EL (cell line): ENCODE data around the gene SAXO2.
"Not testable (repeated sequence)": the region's sequence is repeated elsewhere in the genome, so short reads cannot be mapped to it uniquely, and the experiment has no call there.

Experiments
- DNase-seq: peaks from one replicate; pipeline ENCODE4 v3.0.0-alpha.2; 2016

Gene SAXO2

DNA sequence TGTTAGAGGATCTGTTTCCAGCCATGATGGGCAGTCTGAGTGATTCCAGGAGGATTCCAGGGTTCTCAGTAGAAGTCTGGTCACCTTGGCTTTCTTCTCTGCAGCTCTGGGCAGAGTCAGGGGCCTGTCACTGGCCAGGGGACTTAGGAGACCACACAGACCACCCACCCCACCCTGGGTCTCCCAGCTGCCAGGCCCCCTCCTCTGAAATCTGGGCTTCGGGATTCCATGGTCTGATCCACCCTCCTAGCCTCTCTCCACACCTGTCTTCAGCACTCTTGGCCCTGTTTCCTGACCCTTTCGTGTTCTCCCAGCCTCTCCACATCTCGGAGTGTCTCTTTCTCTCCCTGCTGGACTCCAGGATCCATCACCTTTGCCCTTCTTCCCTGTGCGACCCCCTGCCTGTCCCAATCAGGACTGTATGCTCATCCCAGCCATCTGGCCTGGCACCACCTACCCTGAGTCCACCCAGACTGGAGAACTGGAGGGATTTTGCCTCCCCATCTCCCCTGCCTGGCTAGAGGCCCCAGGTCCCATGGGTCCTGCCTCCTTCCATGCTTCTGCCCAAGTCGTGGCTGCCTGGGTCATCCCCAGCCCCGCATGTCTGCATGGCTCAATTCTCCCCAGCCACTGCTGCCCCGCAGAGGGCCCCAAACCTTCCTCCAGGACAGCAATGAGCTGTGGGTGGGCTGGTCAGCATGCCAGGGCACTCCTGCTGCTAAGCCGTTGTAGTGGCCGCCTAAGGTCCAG, 52.3 kb downstream of the SAXO2 start:
- DNase-seq, result no peak

DNA sequence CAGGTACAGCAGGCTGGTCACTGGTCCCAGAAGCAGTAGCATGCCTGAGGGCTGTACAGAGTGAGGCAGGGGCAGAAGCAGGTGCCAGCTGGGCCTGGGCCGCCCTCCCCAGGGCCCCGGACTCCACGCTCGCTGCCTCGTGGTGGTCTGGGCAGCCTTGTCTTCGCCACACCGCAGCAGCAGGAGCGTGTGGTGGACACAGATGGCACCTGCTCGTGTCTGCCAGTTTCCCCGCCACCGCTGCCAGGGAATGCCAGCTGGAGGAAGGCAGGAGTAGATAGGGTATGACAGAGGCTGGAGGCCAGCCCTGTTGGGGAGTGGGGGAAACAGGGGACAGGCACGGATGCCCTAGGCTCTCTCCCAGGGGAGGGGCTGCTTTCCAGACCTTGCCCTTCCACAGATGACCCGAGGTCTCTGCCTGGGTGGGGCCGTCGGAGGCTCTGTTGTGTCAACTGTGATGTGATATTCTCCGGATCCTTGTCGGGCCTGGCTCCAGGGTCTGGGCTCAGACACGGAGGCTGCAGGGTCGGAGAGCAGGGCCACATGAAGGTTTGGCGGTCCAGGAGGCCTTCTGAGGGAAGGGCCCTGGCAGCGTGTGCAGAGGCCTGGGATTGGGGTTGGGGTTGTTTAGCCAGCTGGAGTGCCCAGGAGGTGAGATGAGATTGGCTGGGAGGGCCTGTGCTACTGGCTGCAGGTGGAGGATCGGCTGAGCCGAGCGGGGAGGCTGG, 53.1 kb downstream of the SAXO2 start:
- no peak for DNase-seq

DNA sequence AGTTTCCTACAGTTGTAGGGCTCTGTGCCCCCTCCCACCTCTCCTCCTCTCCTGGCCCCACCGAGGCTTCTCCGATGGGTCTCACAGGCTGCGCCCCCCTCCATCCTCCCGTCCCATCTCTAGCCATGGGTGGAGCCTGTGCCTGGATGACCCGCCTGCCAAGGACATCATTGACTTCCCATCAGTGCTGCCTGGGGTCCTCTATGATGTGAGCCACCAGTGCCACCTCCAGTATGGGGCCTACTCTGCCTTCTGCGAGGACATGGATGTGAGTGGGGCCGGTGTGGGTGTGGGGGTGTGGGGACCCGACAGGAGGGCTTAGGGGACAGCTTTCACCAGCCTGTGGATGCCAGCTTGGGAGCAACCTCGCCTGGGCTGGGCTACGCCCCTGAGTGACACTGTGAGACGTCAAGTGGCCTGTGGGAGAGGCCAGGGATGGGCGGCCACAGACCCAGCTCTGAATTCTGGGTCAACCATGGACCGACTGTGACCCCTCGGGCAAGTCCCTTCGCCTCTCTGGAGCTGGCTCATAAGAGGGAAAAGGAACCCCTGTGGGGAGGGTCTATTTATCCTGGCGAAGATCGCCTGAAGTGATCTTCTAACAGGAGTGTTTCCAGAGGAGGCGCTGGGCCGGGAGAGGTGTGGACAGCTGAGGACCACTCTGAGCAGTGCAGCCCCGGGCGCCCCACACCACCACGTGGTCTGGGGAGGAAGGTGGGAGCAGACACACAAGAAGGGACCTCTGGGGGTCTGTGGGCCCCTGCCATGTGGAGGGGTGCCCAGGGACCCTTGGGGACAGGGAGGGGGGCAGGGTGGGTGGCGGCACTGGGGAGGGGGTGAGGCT, 53.9 kb downstream of the SAXO2 start:
- DNase-seq, result not testable (repeated sequence)

DNA sequence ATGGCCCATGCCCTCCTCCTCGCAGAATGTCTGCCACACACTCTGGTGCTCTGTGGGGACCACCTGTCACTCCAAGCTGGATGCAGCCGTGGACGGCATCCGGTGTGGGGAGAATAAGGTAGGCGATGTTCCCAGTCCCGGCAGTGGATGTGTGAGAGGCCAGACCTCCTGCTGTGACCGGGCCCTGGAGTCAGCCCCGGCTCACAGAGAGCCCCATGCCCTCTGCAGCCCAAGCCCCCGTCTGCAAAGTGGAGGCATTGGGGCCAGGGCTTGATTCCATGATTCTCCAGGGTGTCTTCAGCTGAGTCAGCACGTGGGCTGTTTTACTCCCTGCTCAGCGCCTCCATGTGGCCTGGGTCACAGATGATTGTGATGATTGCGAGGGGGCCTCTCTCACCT, 54.5 kb downstream of the SAXO2 start:
- DNase-seq, result no peak

DNA sequence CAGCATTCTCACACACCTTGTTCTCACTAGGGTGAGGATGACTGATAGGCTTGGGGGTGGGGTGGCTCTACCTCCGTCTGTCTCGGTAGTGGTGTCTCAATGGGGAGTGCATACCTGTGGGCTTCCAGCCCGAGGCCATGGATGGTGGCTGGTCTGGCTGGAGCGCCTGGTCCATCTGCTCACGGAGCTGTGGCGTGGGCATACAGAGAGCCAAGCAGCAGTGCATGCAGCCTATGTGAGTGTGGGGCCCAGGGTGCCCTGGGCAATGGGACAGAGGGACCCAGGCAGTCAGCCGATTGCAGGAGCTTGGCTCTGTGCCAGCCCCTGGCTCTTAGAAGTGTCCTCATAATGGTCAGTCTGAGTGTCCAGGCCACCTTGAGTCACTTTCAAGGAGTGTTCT, 54.9 kb downstream of the SAXO2 start:
- not testable (repeated sequence) for DNase-seq

DNA sequence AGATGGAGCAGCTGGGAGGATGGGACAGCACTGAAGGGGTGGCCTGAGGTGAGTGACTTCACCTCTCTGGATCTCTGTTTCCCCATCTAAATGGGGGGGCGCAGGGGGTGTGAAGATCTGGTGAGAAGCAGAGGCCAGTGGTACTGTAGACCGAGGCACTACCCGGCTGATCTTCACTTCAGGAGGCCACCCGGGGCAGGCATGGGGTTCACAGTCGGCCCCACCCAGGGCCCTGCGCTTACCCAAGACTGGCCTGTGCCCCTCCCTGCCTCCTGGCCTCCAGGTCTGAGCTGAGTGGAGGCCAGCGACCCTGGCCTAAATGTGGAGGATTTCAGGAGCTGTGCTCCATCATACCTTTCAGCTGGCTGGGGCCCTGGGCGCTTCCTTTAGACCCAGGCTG, 55.7 kb downstream of the SAXO2 start:
- DNase-seq, result not testable (repeated sequence)

DNA sequence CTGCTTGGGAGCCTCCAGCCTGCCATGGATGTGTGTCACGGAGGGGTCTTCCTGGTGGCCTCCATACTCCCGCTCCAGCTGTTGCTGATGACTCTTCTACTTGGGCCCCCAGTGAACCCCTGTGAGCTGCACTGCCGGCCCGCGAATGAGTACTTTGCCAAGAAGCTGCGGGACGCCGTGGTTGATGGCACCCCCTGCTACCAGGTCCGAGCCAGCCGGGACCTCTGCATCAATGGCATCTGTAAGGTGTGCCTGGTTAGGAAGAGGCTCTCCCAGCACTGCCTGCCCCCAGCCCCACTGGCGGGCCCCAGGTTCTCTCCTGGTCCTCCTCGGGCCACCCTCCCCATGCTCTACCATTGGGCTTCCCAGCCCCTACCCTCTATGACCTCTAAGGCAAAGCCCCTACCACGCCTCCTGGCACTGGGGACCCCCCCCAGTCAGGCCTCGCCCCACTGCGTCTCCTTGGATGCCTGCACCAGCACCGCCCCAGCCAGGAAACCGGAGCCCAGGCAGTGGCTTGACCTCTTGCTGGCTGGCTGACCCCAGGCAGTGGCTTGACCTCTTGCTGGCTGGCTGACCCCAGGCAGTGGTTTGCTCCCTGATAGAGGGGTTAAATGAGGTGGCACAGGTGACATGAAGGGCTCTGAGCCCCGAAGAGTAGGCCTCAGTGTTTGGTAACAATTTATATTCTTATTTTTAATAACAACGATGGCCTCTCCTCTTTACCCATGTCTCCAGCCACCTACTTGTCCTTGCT, 57.1 kb downstream of the SAXO2 start:
- not testable (repeated sequence) for DNase-seq

DNA sequence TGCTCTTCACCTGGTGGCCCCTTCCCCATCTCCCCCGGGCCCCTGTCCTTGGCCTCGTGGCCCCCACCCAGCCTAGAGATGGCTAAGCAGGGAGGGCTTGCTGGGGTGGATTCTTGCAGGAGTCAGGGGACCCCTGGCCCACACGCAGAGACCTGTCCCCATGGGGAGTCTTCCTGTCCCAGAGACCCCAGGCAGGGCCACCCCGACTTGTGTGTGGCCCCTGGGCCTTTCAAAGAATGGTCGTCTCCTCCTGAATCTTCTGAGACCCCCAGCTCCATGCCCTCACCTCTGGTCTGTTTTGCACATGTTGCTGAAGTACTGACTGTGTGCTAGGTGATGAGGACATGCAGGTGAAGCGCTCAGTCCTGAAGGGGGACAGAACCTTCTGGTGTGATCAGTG, 58.2 kb downstream of the SAXO2 start:
- not testable (repeated sequence) for DNase-seq

DNA sequence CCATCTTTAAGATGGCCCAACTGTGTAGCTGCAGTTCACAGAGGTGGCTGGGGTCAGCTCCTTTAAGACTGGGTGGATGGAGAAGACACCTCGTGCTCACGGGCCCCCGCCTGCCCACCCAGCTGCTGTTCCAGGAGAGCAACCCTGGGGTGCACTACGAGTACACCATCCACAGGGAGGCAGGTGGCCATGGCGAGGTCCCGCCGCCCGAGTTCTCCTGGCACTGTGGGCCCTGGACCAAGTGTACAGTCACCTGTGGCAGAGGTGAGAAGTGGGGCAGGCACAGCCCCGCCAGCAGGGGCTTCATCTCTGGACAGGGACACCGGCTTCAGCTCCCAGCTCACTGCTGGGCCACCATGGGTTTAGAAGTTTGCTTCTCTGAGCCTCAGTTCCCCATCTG, 59.9 kb downstream of the SAXO2 start:
- DNase-seq, result not testable (repeated sequence)

DNA sequence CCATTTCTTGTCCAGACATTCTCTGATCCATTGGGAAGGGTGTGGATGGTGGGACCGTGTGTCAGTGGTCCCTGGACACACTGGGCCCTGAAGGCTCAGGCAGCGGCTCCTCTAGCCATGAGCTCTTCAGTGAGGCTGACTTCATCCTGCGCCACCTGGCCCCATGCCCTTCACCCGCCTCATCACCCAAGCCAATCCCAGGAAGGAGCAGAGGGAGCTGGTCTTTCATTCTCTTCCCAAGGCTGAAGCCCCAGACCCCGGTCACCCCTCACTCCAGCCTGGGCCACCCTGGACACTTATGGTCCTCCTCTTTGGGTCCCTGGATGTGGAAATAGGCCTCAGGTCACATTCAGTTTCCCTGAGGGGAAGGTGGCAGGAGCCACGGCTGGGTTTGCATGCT, 62.2 kb downstream of the SAXO2 start:
- not testable (repeated sequence) for DNase-seq

DNA sequence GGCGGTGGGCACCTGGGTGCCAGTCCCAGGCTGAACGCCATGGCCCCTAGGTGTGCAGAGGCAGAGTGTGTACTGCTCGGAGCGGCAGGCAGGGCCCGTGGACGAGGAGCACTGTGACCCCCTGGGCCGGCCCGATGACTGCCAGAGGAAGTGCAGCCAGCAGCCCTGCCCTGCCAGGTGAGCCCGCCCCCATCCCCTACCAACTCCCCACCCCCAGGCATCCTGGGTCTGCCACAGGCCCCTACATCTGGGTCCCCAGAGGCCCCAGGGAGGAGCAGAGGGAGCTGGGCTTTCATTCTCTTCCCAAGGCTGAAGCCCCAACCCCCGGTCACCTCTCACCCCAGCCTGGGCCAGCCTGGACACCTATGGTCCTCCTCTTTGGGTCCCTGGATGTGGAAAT, 63.0 kb downstream of the SAXO2 start:
- not testable (repeated sequence) for DNase-seq

DNA sequence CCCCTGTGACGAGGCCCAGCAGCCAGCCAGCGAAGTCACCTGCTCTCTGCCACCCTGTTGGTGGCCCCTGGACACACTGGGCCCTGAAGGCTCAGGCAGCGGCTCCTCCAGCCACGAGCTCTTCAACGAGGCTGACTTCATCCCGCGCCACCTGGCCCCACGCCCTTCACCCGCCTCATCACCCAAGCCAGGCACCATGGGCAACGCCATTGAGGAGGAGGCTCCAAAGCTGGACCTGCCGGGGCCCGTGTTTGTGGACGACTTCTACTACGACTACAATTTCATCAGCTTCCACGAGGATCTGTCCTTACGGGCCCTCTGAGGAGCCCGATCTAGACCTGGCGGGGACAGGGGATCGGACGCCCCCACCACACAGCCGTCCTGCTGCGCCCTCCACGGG, 64.3 kb downstream of the SAXO2 start:
- not testable (repeated sequence) for DNase-seq

DNA sequence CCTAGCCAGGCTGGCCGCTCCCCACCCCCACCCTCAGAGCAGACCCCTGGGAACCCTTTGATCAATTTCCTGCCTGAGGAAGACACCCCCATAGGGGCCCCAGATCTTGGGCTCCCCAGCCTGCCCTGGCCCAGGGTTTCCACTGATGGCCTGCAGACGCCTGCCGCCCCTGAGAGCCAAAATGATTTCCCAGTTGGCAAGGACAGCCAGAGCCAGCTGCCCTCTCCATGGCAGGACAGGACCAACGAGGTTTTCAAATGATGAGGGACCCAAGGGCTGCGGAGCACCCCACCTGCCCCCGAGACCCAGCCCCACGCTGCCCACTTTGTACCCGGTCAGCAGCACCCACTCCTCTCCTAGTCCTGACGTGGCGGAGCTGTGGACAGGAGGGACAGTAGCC, 64.8 kb downstream of the SAXO2 start:
- not testable (repeated sequence) for DNase-seq

DNA sequence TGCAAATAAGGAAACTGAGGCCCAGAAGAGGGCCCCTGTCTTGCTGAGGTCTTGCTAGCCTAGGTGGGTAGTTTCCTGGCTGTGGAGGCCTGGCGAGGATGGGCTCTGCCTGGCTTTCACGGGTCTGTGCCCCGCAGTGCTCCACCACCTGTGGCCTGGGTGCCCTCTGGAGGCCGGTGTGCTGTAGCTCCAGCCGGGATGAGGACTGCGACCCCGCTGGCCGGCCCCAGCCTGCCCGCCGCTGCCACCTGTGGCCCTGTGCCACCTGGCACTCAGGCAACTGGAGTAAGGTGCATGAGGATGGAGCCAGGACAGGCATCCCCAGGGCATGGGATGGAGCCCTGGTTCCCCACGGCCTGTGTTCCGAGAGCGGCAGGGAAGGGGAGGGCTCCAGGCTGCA, 66.4 kb downstream of the SAXO2 start:
- DNase-seq, result not testable (repeated sequence)

DNA sequence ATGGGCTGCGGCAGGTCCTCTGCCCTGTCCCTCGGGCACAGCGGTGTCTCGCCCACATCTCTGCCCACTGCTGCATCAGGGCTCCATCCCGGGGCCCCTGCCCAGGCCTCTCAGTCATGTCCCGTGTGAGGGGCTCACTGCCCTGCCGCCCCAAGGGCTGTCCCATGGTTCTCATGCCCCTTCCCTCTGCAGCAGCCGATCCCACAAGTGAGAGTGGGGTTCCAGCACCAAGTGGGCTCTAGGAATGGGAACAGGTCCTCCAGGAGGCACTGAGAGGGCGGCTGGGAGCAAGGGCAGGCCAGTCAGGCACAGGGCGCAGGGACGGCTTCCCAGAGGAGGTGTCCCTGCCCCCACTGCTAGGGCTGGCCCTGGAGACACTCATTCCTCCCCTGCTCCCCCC, 68.3 kb downstream of the SAXO2 start:
- not testable (repeated sequence) for DNase-seq

DNA sequence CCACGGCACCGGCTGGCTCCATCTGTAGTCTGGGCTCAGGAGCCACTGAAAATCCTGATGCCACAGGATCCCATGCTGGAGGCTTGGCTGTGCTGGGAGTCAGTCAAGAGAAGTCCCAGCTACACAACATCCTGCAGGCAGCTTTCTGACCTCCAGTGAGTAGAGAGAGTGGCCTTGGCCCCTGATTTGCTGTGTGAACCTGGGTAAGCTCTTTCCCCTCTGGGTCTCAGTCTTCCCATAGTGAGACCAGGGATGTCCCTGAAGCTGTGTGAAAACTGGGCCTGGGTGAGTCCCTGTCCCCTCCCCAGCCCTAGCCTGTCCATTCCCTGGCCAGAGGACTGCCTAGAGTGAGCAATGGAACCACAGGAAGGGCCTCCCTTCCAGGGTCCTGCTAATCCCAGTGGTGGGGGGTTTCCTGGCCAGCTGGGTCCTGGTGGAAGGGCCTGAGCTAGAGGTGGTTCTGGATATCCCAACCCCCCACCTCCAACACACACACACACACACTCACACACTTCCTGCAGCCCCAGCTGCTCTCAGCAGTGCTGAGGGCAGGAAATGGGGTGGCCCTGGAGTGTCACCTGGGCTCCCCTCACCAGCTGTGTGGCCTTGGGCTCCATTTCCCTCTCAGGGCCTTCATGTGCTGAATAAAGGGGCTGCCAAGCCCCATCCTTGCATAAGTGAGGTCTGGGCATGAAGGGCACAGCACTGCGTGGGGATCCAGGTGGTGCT, 69.1 kb downstream of the SAXO2 start:
- DNase-seq, result not testable (repeated sequence)

DNA sequence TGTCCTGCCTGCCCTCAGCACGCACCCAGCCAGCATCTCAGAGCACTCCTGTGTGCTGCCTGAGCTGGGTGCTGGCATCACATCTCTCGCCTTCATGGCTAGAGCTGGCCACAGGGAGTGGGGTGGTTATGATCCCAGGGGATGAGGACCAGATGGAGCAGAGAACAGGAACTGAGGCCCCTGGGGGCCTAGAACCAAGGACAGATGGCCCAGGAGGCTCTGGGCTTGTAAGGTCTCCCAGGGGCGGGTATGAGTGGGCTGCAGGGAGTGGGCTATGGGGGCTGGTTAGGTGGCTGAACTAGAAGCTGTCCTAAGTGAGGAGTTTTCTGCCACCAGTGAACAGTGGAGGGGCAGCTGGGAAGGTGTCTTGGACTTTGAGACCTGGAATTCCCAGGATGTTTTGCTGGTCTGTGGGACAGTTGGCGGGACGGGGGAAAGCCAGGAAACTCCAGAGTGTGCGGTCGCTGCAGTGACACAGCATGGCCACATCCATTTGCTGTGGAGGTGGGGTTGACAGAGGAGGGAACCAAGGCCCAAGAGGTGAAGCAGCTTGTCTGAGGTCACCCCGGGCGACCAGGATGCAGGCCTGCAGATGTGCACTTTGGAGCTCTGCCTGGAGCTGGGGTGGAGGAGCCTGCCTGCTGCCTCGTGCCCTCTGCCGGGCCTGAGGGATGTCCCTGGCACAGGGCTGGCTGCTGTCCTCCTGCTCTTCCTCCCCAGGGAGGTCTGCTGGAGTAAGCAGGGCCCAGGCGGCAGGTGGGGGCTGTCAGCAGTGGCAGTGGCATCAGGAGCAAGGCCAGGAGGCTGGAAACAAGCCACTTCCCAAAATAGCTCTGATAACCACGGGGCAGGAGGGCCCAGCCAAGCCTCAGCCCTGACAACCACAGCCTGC, 70.3 kb downstream of the SAXO2 start:
- DNase-seq, result not testable (repeated sequence)

DNA sequence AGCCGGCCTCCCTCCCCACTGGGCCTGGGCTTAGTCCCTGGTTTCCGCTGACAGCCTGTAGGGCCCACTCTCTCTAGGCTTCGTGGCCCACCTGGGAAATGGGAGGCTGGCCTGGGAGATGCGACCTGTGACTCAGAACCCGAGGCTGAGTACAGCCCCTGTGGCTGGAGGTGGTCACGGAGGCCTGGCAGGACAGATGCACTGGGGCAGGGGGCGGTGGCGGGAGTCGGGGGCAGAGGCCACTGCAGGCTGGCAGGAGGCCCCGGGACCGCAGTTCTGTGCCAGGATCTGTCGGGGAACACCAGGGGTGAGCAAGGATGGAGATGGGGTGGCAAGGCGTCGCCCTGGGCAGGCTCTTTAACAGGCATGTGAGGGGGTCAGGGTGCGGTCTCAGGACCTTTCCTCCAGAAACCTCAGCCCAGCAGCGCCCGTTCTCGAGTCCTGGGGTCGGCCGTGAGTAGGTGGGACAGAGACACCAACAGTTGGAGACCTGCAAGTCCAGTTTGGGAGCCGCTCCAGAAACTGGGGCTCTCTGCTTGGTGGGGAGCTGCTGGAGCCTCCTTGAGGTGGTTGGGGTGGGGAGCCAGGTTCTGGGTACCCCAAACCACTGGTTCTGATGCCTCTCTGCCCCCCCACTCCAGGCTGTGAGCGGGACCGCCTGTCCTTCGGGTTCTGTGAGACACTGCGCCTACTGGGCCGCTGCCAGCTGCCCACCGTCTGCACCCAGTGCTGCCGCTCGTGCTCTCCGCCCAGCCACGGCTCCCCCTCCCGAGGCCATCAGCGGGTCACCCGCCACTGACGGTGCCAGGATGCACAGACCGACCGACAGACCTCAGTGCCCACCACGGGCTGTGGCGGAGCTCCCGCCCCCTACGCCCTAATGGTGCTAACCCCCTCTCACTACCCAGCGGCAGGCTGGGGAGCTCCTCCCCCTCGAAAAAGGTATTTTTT, 71.3 kb downstream of the SAXO2 start:
- not testable (repeated sequence) for DNase-seq
